HG02610 (cell line): ENCODE measurements around the gene FRMPD2.
A peak's percentile ranks its signal among the peaks of the same experiment; 100 is the strongest.
"Not testable (repeated sequence)": the region's sequence is repeated elsewhere in the genome, so short reads cannot be mapped to it uniquely, and the experiment has no call there.

Experiments used
- ATAC-seq: cut with Tn5 transposase; IDR thresholded peaks from one replicate; pipeline ENCODE4 v1.9.1; 2021; ENCODE audit warnings: mild to moderate bottlenecking, moderate library complexity; ENCODE audit not compliant: unreplicated experiment

FRMPD2 gene

GRCh38 chr10:48290286-48290685 is 15.8 kb upstream of the FRMPD2 start:
- no peak for ATAC-seq

GRCh38 chr10:48289501-48290238 is 15.2 kb upstream of the FRMPD2 start:
- peak; percentile 34 for ATAC-seq

- ATAC-seq: no peak
Measured at GRCh38 chr10:48288661-48289060, 14.2 kb upstream of the FRMPD2 start.

GRCh38 chr10:48287417-48288391 is 13.2 kb upstream of the FRMPD2 start:
- ATAC-seq: peak; percentile 59

GRCh38 chr10:48286356-48286755 is 11.9 kb upstream of the FRMPD2 start:
- ATAC-seq: no peak

GRCh38 chr10:48285710-48286109 is 11.2 kb upstream of the FRMPD2 start:
- peak; percentile 45 for ATAC-seq

- no peak for ATAC-seq
Measured at GRCh38 chr10:48284811-48285210, 10.3 kb upstream of the FRMPD2 start.

- ATAC-seq: no peak
Measured at GRCh38 chr10:48284002-48284546, 9.6 kb upstream of the FRMPD2 start.

- peak; percentile 55 for ATAC-seq
Measured at GRCh38 chr10:48282829-48283228, 8.3 kb upstream of the FRMPD2 start.

GRCh38 chr10:48281697-48282096 is 7.2 kb upstream of the FRMPD2 start:
- ATAC-seq: not testable (repeated sequence)

- ATAC-seq: peak; percentile 82
Measured at GRCh38 chr10:48279081-48279751, 4.7 kb upstream of the FRMPD2 start.

- no peak for ATAC-seq
Measured at GRCh38 chr10:48277093-48277492, 2.6 kb upstream of the FRMPD2 start.

- no peak for ATAC-seq
Measured at GRCh38 chr10:48273741-48274140, 755 bp downstream of the FRMPD2 start.

- ATAC-seq: peak; percentile 54
Measured at GRCh38 chr10:48272682-48273081, 1.8 kb downstream of the FRMPD2 start.

- ATAC-seq: no peak
Measured at GRCh38 chr10:48271047-48271730, 3.3 kb downstream of the FRMPD2 start.

GRCh38 chr10:48266528-48266927 is 8.0 kb downstream of the FRMPD2 start:
- peak; percentile 81 for ATAC-seq

GRCh38 chr10:48258105-48258504 is 16.4 kb downstream of the FRMPD2 start:
- ATAC-seq: no peak

GRCh38 chr10:48257407-48257961 is 17.0 kb downstream of the FRMPD2 start:
- ATAC-seq: no peak

- ATAC-seq: no peak
Measured at GRCh38 chr10:48255722-48256121, 18.8 kb downstream of the FRMPD2 start.
